CD4-positive, alpha-beta memory T cell (primary cell): Measurements from ENCODE around the gene ILF3. TPM values are rescaled to one million over a fixed set of nuclear protein-coding genes. Genes with fewer than 3 reads are reported as not detected.

Source experiments
- CTCF ChIA-PET: fragments of 350-600 bp; sonication (Branson Sonifier 250); formaldehyde crosslinking; loops from one replicate; lab custom pipeline; 2021; ENCODE audit warnings: inconsistent platforms; ENCODE audit not compliant: partially characterized antibody; lab: Charles Lee
- POLR2A ChIA-PET: fragments of 350-600 bp; sonication (Branson Sonifier 250); formaldehyde crosslinking; loops from one replicate; lab custom pipeline; 2021; ENCODE audit not compliant: partially characterized antibody; lab: Charles Lee
- DNase-seq, 5 donors: peaks; one replicate each; pipeline versions ENCODE4 v3.0.0 to v3.0.0-alpha.2; 2020 to 2022; ENCODE audit warnings: mixed read lengths in 1 of 5
- H3K27ac ChIP-seq: one replicate; pipeline ENCODE4 v1.7.0; 2013; ENCODE audit warnings: low read depth, low read length
- H3K27me3 ChIP-seq: 2 replicates; pipeline ENCODE4 v1.7.0; 2013; ENCODE audit warnings: mild to moderate bottlenecking, low read length, moderate library complexity; ENCODE audit not compliant: insufficient read depth
- H3K36me3 ChIP-seq: 2 replicates; pipeline ENCODE4 v1.7.0; 2013; ENCODE audit warnings: mild to moderate bottlenecking, low read length, moderate library complexity; ENCODE audit not compliant: insufficient read depth
- H3K4me1 ChIP-seq: 2 replicates; pipeline ENCODE4 v1.7.0; 2013; ENCODE audit warnings: mild to moderate bottlenecking, low read length, moderate library complexity; ENCODE audit not compliant: insufficient read depth
- H3K4me3 ChIP-seq, 2 donors: one replicate each; pipeline ENCODE4 v1.7.0; 2013; ENCODE audit warnings: low read length in 2 of 2, mild to moderate bottlenecking in 1 of 2
- H3K9me3 ChIP-seq, 2 donors: one replicate each; pipeline ENCODE4 v1.7.0; 2013; ENCODE audit warnings: low read length in 2 of 2, control low read depth in 1 of 2; ENCODE audit not compliant: control insufficient read depth in 1 of 2
- H3K27ac Mint-ChIP-seq, 7 donors: one replicate each; pipeline ENCODE4 v1.8.0; 2020 to 2021; ENCODE audit warnings: mixed read lengths in 7 of 7, mild to moderate bottlenecking in 6 of 7, inconsistent platforms in 3 of 7, moderate library complexity in 3 of 7
- H3K27me3 Mint-ChIP-seq, 2 donors: one replicate each; pipeline ENCODE4 v1.8.0; 2020 to 2021; ENCODE audit warnings: mixed read lengths in 2 of 2
- H3K36me3 Mint-ChIP-seq, 2 donors: one replicate each; pipeline ENCODE4 v1.8.0; 2020 to 2021; ENCODE audit warnings: mixed read lengths in 2 of 2, inconsistent platforms in 1 of 2, mild to moderate bottlenecking in 1 of 2
- H3K4me1 Mint-ChIP-seq, 4 donors: one replicate each; pipeline ENCODE4 v1.8.0; 2020 to 2021; ENCODE audit warnings: mixed read lengths in 4 of 4, mild to moderate bottlenecking in 1 of 4
- H3K4me3 Mint-ChIP-seq, 8 donors: one replicate each; pipeline ENCODE4 v1.8.0; 2020 to 2021; ENCODE audit warnings: mixed read lengths in 8 of 8, mild to moderate bottlenecking in 7 of 8, moderate library complexity in 6 of 8, inconsistent platforms in 3 of 8
- H3K9me3 Mint-ChIP-seq, 8 donors: one replicate each; pipeline ENCODE4 v1.8.0; 2020 to 2021; ENCODE audit warnings: mixed read lengths in 8 of 8, mild to moderate bottlenecking in 5 of 8, inconsistent platforms in 3 of 8, moderate library complexity in 1 of 8
- intact Hi-C: fragments of 100-400 bp; cut with micrococcal nuclease; formaldehyde crosslinking; loops from one replicate; pipeline ENCODE4 v1.15.1; 2023
- polyA plus RNA-seq, 2 donors: library from polyadenylated mRNA; unstranded; fragments of 300-500 nt; fragmentation: Illumina TruSeq; gene quantifications; one replicate each; pipeline ENCODE4 v1.2.3, GENCODE V29; 2021
- total RNA-seq, 2 experiments: library from RNA; stranded (reverse); gene quantifications; one replicate each; pipeline ENCODE4 v1.2.3, GENCODE V29; 2021

The ILF3 gene
- total and polyA plus RNA-seq, 4 experiments from 2014 or later = 36.2 to 302 (median 197) TPM

DNA sequence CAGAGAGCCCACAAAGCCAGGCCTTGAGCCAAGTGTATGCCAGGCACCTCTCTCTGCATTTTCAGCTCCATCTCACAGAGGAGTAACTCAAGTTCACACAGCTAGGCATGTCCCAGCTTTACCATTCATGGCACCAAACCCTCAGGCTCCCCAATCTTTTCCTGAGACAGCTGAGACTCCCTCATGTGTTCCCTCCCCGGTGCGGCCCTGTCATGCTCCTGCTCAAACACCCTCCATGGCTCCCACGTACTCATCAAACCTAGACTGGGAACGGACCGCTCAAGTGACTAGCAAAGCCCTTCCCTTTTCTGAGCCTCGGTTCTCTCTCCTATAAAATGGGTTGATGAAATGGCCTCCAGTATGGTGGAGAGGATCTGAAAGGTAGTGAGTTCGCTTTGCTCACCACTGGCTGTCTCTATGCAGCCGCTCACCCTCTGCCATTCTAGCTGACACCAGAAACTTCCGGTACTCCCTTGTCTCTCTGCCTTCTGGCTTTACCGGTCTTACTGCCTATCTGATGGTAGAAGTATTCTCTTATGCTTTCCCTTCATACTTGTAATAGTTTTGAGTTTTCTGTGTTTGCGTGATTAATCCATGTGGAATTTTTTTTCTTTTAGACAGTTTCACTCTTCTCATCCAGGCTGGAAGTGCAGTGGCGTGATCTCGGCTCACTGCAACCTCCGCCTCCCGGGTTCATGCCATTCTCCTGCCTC is 36.6 kb upstream of the ILF3 start:
- H3K36me3 Mint-ChIP-seq = peaks cover 15 to 26% of the 10 kb centered on the region in 2 donors
- peaks cover 41% of the 10 kb centered on the region for H3K4me1 ChIP-seq

DNA sequence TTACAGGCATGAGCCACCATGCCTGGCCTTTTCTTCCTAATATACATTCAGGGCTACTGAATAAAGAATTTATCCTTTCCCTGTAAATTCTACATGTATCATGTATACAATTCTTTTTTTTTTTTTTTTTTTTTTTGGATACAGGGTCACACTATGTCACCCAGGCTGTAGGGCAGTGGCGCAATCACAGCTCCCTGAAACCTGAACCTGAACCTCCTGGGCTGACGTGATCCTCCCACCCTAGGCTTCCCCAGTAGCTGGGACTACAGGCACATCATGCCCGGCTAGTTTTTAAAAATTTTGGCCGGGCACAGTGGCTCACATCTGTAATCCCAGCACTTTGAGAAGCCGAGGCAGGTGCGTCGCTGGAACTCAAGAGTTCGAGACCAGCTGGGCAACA is 35.3 kb upstream of the ILF3 start:
- Histone ChIP-seq H3K27me3 (no peaks in the 10 kb centered on the region), H3K4me3 (no peak overlapping the region), H3K27ac (no peak overlapping the region), H3K4me1 (peaks cover 53% of the 10 kb centered on the region), H3K36me3 (no peaks in the 10 kb centered on the region), H3K9me3 (no peaks in the 10 kb centered on the region)
- intact Hi-C loops = no loop called here
- CTCF ChIA-PET = interaction anchor here (1.2 to 2.9 kb wide), 3 partner anchors 13 to 38 kb away, joined by 6 to 10 read pairs (median 7); no protein-coding TSS in a partner anchor
- Mint-ChIP-seq H3K36me3 (peaks cover 11 to 26% of the 10 kb centered on the region in 2 donors), H3K27ac (no peak overlapping the region), H3K4me1 (peaks cover 22 to 67% (median 42%) of the 10 kb centered on the region in 4 donors), H3K27me3 (no peaks in the 10 kb centered on the region), H3K4me3 (no peak overlapping the region), H3K9me3 (peaks cover 0 to 2% (median 0%) of the 10 kb centered on the region in 8 donors)
- POLR2A ChIA-PET = interaction anchor here (7.1 kb wide), 1 partner anchor 15 kb away, joined by 65 read pairs; no protein-coding TSS in a partner anchor
- DNase-seq = no peak

More for the DNA sequence above, 36.6 kb upstream of the ILF3 start:
- H3K27ac Mint-ChIP-seq = peak overlapping the region in 5 of 7 donors; percentile 31 to 89 (median 82)
- Histone ChIP-seq H3K36me3 (peaks cover 3% of the 10 kb centered on the region), H3K27ac (no peak overlapping the region), H3K27me3 (no peaks in the 10 kb centered on the region), H3K9me3 (no peaks in the 10 kb centered on the region), H3K4me3 (no peak overlapping the region)
- POLR2A ChIA-PET = interaction anchor here (1.3 to 2.2 kb wide), 2 partner anchors 14 to 21 kb away, joined by 3 to 17 read pairs; no protein-coding TSS in a partner anchor
- intact Hi-C loops = no loop called here
- H3K4me3 Mint-ChIP-seq = no peak overlapping the region
- no peaks in the 10 kb centered on the region for H3K27me3 Mint-ChIP-seq
- peaks cover 23 to 66% (median 42%) of the 10 kb centered on the region in 4 donors for H3K4me1 Mint-ChIP-seq
- no peak for DNase-seq
- H3K9me3 Mint-ChIP-seq = peaks cover 0 to 3% (median 0%) of the 10 kb centered on the region in 8 donors
- CTCF ChIA-PET = interaction anchor here (1.4 to 1.9 kb wide), 3 partner anchors 12 to 82 kb away, joined by 3 to 9 read pairs (median 7); no protein-coding TSS in a partner anchor

DNA sequence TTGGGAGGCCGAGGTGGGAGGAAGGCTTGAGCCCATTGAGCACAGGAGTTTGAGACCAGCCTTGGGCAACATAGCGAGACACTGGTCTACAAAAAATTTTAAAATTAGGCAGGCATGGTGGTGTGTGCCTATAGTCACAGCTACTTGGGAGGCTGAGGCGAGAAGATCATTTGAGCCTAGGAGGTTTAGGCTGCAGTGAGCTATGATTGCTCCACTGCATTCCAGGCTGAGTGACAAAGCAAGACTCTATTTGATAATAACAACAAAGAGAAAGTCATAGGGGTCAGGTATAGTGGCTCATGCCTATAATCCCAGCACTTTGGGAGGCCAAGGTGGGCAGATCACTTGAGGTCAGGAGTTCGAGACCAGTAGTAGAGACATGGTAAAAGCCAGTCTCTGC is 33.4 kb upstream of the ILF3 start:
- H3K9me3 Mint-ChIP-seq = peaks cover 0 to 2% (median 0%) of the 10 kb centered on the region in 8 donors
- ChIA-PET CTCF (interaction anchor here (1.0 to 2.9 kb wide), 4 partner anchors 14 to 39 kb away, joined by 3 to 10 read pairs (median 6); no protein-coding TSS in a partner anchor), POLR2A (interaction anchor here (1.1 to 7.1 kb wide), 2 partner anchors 17 to 32 kb away, joined by 3 to 65 read pairs; no protein-coding TSS in a partner anchor)
- DNase-seq = no peak
- peaks cover 26 to 67% (median 42%) of the 10 kb centered on the region in 4 donors for H3K4me1 Mint-ChIP-seq
- H3K27me3 ChIP-seq = no peaks in the 10 kb centered on the region
- H3K4me3 Mint-ChIP-seq = peak overlapping the region in 2 of 8 donors; percentile 24 to 31
- H3K36me3 ChIP-seq = peaks cover under 1% of the 10 kb centered on the region
- no peak overlapping the region for H3K4me3 ChIP-seq
- H3K36me3 Mint-ChIP-seq = peaks cover 15 to 28% of the 10 kb centered on the region in 2 donors
- no peaks in the 10 kb centered on the region for H3K9me3 ChIP-seq
- no peaks in the 10 kb centered on the region for H3K27me3 Mint-ChIP-seq
- intact Hi-C loops = no loop called here
- peaks cover 50% of the 10 kb centered on the region for H3K4me1 ChIP-seq
- peak overlapping the region; percentile 6 to 86 (median 73) for H3K27ac Mint-ChIP-seq
- H3K27ac ChIP-seq = no peak overlapping the region

- CTCF ChIA-PET = interaction anchor here (1.4 to 2.1 kb wide), 2 partner anchors 22 to 40 kb away, joined by 7 to 10 read pairs; no protein-coding TSS in a partner anchor
- no peak for DNase-seq
- no peaks in the 10 kb centered on the region for H3K27me3 Mint-ChIP-seq
- intact Hi-C loops = no loop called here
- Histone ChIP-seq H3K27me3 (no peaks in the 10 kb centered on the region), H3K4me1 (peaks cover 47% of the 10 kb centered on the region), H3K27ac (no peak overlapping the region), H3K36me3 (peaks cover 5% of the 10 kb centered on the region), H3K9me3 (no peaks in the 10 kb centered on the region), H3K4me3 (no peak overlapping the region)
- peaks cover 15 to 28% of the 10 kb centered on the region in 2 donors for H3K36me3 Mint-ChIP-seq
- no peak overlapping the region for H3K4me3 Mint-ChIP-seq
- peaks cover 0 to 2% (median 0%) of the 10 kb centered on the region in 8 donors for H3K9me3 Mint-ChIP-seq
- peak overlapping the region; percentile 32 to 92 (median 72) for H3K27ac Mint-ChIP-seq
- POLR2A ChIA-PET = interaction anchor here (0.7 to 7.1 kb wide), 6 partner anchors 12 to 49 kb away, joined by 3 to 65 read pairs (median 3); no protein-coding TSS in a partner anchor
- peaks cover 28 to 63% (median 37%) of the 10 kb centered on the region in 4 donors for H3K4me1 Mint-ChIP-seq
These were observed 32.2 kb upstream of the ILF3 start for GRCh38 chr19:10621966-10622365.

- intact Hi-C loops = no loop called here
- DNase-seq = peak in 4 of 5 donors; percentile 21 to 35 (median 28)
- Mint-ChIP-seq H3K27me3 (no peaks in the 10 kb centered on the region), H3K27ac (peak overlapping the region; percentile 50 to 80 (median 75)), H3K9me3 (no peaks in the 10 kb centered on the region), H3K4me3 (peak overlapping the region in 7 of 8 donors; percentile 38 to 64 (median 53)), H3K36me3 (peaks cover 20 to 34% of the 10 kb centered on the region in 2 donors), H3K4me1 (peaks cover 23 to 54% (median 31%) of the 10 kb centered on the region in 4 donors)
- CTCF ChIA-PET = interaction anchor here (1.7 kb wide), 1 partner anchor 20 kb away, joined by 8 read pairs; no protein-coding TSS in a partner anchor
- POLR2A ChIA-PET = interaction anchor here (1.5 to 7.1 kb wide), 2 partner anchors 20 to 21 kb away, joined by 3 to 65 read pairs; no protein-coding TSS in a partner anchor
- peaks cover 22% of the 10 kb centered on the region for H3K36me3 ChIP-seq
- H3K9me3 ChIP-seq = no peaks in the 10 kb centered on the region
- no peak overlapping the region for H3K27ac ChIP-seq
- H3K27me3 ChIP-seq = no peaks in the 10 kb centered on the region
- peaks cover 42% of the 10 kb centered on the region for H3K4me1 ChIP-seq
- H3K4me3 ChIP-seq = no peak overlapping the region
These were observed 29.6 kb upstream of the ILF3 start for GRCh38 chr19:10624585-10624984.

DNA sequence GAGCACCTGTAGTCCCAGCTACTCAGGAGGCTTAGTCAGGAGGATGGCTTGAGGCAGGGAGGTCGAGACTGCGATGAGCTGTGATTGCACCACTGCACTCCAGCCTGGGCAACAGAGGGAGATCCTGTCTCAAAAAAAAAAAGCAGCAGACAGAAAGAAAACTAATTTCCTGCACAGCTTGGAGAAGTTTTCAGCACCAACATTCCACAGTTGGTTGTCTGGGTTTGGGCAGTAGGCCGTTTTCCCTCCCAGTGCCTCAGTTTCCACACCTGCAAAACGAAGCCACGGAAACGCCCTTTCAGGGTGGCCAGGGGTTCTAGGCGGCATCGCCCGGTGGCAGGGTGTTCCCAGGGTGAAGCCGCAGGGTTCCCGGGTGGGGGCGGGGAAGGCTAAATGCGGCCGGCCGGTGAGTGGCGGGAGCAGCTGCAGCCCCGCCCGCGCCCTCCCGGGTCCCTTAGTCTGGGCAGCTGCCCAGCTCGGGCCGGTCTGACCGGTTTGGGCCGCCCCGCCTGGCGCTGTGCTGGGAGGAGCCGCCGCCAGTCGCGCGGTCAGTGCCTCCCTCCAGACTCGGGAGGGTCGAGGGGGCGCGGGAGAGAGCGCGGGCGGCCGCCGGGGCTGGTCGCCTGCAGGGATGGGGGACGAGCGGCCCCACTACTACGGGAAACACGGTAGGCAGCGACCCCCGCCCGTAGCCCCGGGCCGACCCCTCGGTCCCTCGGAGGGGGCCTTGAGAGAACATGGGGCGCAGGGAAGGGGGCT is 29.0 kb upstream of the ILF3 start, which contains the start of gene SLC44A2:
TSS of gene SLC44A2 (plus strand) at position 551 of the 759 bp plus-strand sequence. CDS start at position 632, 81 bp downstream.
- Histone ChIP-seq H3K27ac (no peak within 1 kb of the TSS), H3K4me1 (peaks cover 38% of the 10 kb centered on the region), H3K36me3 (peaks cover 22% of the 10 kb centered on the region), H3K9me3 (no peaks in the 10 kb centered on the region), H3K27me3 (no peaks in the 10 kb centered on the region), H3K4me3 (no peak within 1 kb of the TSS)
- Mint-ChIP-seq H3K27me3 (no peaks in the 10 kb centered on the region), H3K36me3 (peaks cover 20 to 37% of the 10 kb centered on the region in 2 donors), H3K4me1 (peaks cover 23 to 48% (median 31%) of the 10 kb centered on the region in 4 donors), H3K9me3 (no peaks in the 10 kb centered on the region), H3K27ac (peak within 1 kb of the TSS; percentile 50 to 80 (median 75)), H3K4me3 (peak within 1 kb of the TSS in 7 of 8 donors; percentile 38 to 64 (median 53))
- DNase-seq = no peak
- ChIA-PET CTCF (interaction anchor here (1.7 kb wide), 1 partner anchor 19 kb away, joined by 8 read pairs; no protein-coding TSS in a partner anchor), POLR2A (interaction anchor here (1.5 to 7.1 kb wide), 2 partner anchors 20 to 22 kb away, joined by 3 to 65 read pairs; no protein-coding TSS in a partner anchor)
- intact Hi-C loops = no loop called here
